ENCODE results near the gene CD48.

DNA sequence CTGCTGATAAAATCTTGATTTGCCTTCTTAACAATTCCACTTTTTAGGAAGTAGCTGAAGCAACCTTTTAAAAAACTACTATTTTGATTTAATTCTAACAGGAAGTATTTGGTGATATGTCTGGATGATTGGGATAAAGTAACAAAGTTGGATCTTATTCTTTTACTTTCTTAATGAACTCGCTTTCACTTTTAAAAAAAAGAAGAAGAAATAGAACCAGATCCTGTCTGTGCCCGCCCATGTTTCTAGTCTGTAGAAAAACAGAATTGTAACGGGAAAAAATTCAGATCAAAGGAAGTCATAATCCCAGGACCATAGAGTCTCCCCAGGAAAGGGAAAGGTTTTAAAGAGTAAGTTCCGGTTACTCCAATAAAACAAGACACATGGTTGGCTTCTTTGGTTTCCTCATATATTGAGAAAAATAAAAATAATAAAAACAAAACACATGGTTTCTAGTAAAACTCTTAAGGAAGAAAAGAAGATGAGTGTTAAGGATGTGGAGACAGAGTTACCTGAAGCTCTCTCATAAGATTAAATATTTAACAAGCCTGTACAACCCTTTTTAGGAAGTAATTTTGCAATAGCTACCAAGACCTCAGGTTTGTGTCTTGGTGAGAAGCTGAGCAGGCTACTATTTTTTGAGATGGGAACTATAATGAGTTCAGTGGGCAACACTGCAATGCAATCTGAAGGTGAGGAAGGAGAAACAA is 4.9 kb downstream of the CD48 start:
- TF ChIP-seq, protein P1, sequence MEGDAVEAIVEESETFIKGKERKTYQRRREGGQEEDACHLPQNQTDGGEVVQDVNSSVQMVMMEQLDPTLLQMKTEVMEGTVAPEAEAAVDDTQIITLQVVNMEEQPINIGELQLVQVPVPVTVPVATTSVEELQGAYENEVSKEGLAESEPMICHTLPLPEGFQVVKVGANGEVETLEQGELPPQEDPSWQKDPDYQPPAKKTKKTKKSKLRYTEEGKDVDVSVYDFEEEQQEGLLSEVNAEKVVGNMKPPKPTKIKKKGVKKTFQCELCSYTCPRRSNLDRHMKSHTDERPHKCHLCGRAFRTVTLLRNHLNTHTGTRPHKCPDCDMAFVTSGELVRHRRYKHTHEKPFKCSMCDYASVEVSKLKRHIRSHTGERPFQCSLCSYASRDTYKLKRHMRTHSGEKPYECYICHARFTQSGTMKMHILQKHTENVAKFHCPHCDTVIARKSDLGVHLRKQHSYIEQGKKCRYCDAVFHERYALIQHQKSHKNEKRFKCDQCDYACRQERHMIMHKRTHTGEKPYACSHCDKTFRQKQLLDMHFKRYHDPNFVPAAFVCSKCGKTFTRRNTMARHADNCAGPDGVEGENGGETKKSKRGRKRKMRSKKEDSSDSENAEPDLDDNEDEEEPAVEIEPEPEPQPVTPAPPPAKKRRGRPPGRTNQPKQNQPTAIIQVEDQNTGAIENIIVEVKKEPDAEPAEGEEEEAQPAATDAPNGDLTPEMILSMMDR (conservative IDR thresholded peaks at IDR 0.05; ENCODE audit: low read depth, low read length): no peak
- no peak for TF ChIP-seq EZH2 (IDR thresholded peaks at IDR 0.05; ENCODE audit: borderline replicate concordance, low read depth, low read length, poor library complexity, severe bottlenecking)
